Fibroblast of lung (primary cell): ENCODE measurements around the gene CAMKMT.

Source experiments
- CTCF ChIP-seq, 2 donors: IDR thresholded peaks in 1 of 2; conservative IDR thresholded peaks in 1 of 2; 1 replicate in 1 of 2; 2 replicates in 1 of 2; pipeline ENCODE4 v1.5.1; 2011 to 2012; ENCODE audit warnings: low read length in 2 of 2, control low read depth in 1 of 2, inconsistent platforms in 1 of 2, low read depth in 1 of 2, mild to moderate bottlenecking in 1 of 2
- EZH2 ChIP-seq: IDR thresholded peaks from 2 replicates; pipeline ENCODE4 v1.5.1; 2012; ENCODE audit warnings: low read length, control low read depth, mild to moderate bottlenecking; ENCODE audit errors: missing control alignments

GRCh38 chr2:44705876-44706480 is 344.2 kb downstream of the CAMKMT start:
- TF ChIP-seq CTCF (conservative IDR thresholded peaks at IDR 0.05 in 1 of 2, IDR thresholded peaks at IDR 0.05 in 1 of 2; ENCODE audit: low read depth in 1 of 2, low read length in 2 of 2) (no peak), EZH2 (no peak)
